Right lobe of liver (tissue), 6 donors: ENCODE measurements around the gene HSPB6. TPM values are rescaled to one million over a fixed set of nuclear protein-coding genes. Genes with fewer than 3 reads are reported as not detected.
A peak's percentile ranks its signal among the peaks of the same experiment; 100 is the strongest.

ENCODE experiments used
- ATAC-seq, 4 donors: fragments of 200-7000 bp; cut with Tn5 transposase; one replicate each; pipeline ENCODE4 v1.9.1; 2020; ENCODE audit warnings: mild to moderate bottlenecking in 4 of 4, moderate library complexity in 4 of 4
- DNase-seq, 3 donors: peaks; one replicate each; pipeline ENCODE4 v3.0.0-alpha.2; 2020
- H3K27ac ChIP-seq, 3 donors: fragments of 200-600 bp; one replicate each; pipeline ENCODE4 v1.8.0; 2022
- H3K27me3 ChIP-seq, 2 donors: fragments of 200-600 bp; one replicate each; pipeline ENCODE4 v1.8.0; 2022
- H3K36me3 ChIP-seq, 4 donors: fragments of 200-600 bp; sonication (generic) in 1 of 4; one replicate each; pipeline versions ENCODE4 v1.5.1 to v1.8.0; 2017 to 2022; ENCODE audit warnings: control low read depth in 1 of 4
- H3K4me1 ChIP-seq, 4 donors: fragments of 200-600 bp; sonication (generic) in 1 of 4; one replicate each; pipeline versions ENCODE4 v1.5.1 to v1.8.0; 2017 to 2022; ENCODE audit warnings: control low read depth in 1 of 4
- H3K4me3 ChIP-seq, 3 donors: fragments of 200-600 bp; one replicate each; pipeline ENCODE4 v1.8.0; 2022
- H3K9me3 ChIP-seq, 4 donors: fragments of 200-600 bp; sonication (generic) in 1 of 4; one replicate each; pipeline versions ENCODE4 v1.5.1 to v1.8.0; 2017 to 2022; ENCODE audit warnings: control low read depth in 1 of 4
- POLR2A ChIP-seq: fragments of 450-650 bp; IDR thresholded peaks from one replicate; pipeline ENCODE4 v1.6.1; 2017; ENCODE audit warnings: antibody characterized with exemption, mild to moderate bottlenecking
- WGBS: methylation state at CpG from one replicate; pipeline ENCODE4 v1.1.6; 2018; ENCODE audit warnings: low coverage, low lambda C conversion rate; ENCODE audit not compliant: insufficient coverage; ENCODE audit errors: missing lambda C conversion rate; 5-methylcytosine and 5-hydroxymethylcytosine counted together
- intact Hi-C, 2 donors: fragments of 100-400 bp; cut with DNase I; formaldehyde crosslinking; loops; one replicate each; pipeline versions ENCODE4 v1.11.2 to v1.14.1; 2022
- total RNA-seq, 6 experiments: library from RNA; depleted of rRNA in 2 of 6; stranded (reverse); fragments of >200 nt in 2 of 6; fragmentation: NEBNext Ultra II Directional in 3 of 6; extraction: Animal tissue kit (Norgen Biotek cat#: 25700) in 3 of 6; gene quantifications; one replicate each; pipeline versions ENCODE4 v1.1.0 to v1.2.4, GENCODE V29; 2016 to 2023
- TF ChIP-seq, protein P1 (sequence below), 4 donors: fragments of 200-600 bp in 3 of 4; fragments of 450-650 bp in 1 of 4; IDR thresholded peaks; one replicate each; pipeline versions ENCODE4 v1.5.1 to v1.8.0; 2016 to 2022; ENCODE audit warnings: antibody characterized with exemption in 4 of 4, mild to moderate bottlenecking in 2 of 4
- donor health status: DM: no; HTN: yes; CAD: no.
- donor health status: DM: no; HTN: no; CAD: no.
- donor health status: DM: no; HTN: no; CAD: no.
- donor health status: DM: no; HTN: yes; CAD: no.
- donor health status: DM: no; HTN: yes; CAD: no.

HSPB6 gene
- total RNA-seq, 6 experiments from 2014 or later = 2.6 to 6.0 (median 4.5) TPM

DNA sequence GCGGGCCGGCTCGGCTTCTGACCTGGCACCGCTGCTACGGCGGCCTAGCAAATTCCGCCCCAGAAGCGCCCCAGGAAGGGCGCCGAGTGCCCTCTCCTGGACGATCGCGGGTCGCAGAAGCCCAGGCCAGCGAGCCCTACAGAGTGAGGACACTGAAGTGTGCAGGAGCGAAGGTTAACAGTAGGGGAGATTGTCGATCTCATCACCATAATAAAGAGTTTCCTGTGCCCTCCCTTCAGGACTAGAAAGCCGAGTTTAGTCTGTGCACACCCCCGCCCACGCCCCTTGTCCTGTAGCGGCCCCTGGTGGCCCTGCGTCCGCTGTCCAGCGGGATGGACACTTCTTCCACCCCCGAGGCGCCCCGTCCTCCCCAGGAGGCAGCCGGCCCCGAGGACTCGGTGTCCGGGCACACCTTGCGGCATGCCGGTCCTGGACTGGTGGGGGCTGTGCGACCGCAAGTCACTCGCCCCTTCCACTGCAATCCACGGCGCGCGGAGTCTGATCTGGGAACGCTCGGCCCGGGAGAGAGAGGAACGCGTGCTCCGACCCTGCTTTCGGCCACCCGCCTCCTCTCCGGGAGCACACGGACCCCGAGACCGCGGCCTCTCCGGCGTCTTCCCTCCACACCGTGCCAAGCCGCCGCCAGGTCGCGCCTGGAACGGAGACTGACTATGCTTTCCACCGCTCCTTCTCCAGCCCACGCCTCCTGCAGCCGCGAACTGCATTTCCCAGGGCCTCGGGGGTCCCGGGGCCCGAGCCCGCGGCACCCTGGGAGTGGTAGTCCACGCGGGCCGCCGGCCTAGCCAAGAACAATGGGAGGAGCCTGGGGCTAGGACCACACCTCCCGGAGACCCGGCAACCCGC is 39.8 kb downstream of the HSPB6 start:
- DNase-seq = peak; percentile 97 to 98 (median 97)
- H3K4me1 ChIP-seq = peaks cover 0 to 21% (median 6%) of the 10 kb centered on the region in 4 donors
- peaks cover 0 to 7% (median under 1%) of the 10 kb centered on the region in 4 donors for H3K36me3 ChIP-seq
- WGBS = 0% methylated on average over 18 of the region's 77 CpGs
- TF ChIP-seq, protein P1, sequence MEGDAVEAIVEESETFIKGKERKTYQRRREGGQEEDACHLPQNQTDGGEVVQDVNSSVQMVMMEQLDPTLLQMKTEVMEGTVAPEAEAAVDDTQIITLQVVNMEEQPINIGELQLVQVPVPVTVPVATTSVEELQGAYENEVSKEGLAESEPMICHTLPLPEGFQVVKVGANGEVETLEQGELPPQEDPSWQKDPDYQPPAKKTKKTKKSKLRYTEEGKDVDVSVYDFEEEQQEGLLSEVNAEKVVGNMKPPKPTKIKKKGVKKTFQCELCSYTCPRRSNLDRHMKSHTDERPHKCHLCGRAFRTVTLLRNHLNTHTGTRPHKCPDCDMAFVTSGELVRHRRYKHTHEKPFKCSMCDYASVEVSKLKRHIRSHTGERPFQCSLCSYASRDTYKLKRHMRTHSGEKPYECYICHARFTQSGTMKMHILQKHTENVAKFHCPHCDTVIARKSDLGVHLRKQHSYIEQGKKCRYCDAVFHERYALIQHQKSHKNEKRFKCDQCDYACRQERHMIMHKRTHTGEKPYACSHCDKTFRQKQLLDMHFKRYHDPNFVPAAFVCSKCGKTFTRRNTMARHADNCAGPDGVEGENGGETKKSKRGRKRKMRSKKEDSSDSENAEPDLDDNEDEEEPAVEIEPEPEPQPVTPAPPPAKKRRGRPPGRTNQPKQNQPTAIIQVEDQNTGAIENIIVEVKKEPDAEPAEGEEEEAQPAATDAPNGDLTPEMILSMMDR (IDR thresholded peaks at IDR 0.05) = peak; percentile 83 to 94 (median 92)
- TF ChIP-seq POLR2A = no peak
- peak overlapping the region; percentile 88 to 95 (median 92) for H3K4me3 ChIP-seq
- peak; percentile 85 to 91 (median 88) for ATAC-seq
- H3K27me3 ChIP-seq = no peaks in the 10 kb centered on the region
- intact Hi-C loops = no loop called here
- peak overlapping the region; percentile 72 to 91 (median 88) for H3K27ac ChIP-seq
- H3K9me3 ChIP-seq = no peaks in the 10 kb centered on the region

DNA sequence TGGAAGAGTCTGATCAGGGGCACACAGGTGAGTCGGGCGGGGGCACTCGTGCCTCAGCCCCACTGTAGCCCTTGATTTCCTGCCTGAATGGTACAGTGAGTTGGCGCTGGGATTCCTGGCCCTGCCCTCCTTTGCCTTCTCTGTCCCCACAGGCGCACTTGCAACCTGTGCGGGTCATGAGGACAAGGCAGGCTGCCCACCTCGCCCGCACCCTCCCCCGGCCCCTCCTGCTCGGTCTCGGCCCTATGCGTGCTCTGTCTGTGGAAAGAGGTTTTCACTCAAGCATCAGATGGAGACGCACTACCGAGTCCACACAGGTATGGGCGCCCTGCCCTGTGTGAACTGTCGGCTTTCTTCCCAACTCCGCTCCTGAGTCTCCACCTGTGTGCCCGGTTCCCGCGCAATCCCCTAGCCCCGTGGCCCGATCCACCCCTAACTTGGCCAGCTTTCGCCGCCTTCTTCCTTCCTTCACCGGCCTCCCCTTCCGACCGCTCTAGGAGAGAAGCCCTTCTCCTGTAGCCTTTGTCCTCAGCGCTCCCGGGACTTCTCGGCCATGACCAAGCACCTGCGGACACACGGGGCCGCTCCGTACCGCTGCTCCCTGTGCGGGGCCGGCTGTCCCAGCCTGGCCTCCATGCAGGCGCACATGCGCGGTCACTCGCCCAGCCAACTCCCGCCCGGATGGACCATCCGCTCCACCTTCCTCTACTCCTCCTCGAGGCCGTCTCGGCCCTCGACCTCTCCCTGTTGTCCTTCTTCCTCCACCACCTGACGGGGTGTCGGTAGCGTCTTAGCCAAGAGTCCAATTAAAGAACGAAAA is 40.6 kb downstream of the HSPB6 start:
- no peaks in the 10 kb centered on the region for H3K36me3 ChIP-seq
- H3K27me3 ChIP-seq = no peaks in the 10 kb centered on the region
- TF ChIP-seq POLR2A = no peak
- TF ChIP-seq, protein P1 (IDR thresholded peaks at IDR 0.05) = no peak
- peaks cover 0 to 21% (median 6%) of the 10 kb centered on the region in 4 donors for H3K4me1 ChIP-seq
- WGBS = under 1% methylated on average over 40 of the region's 52 CpGs
- peak overlapping the region; percentile 72 to 91 (median 88) for H3K27ac ChIP-seq
- DNase-seq (peak; percentile 80 to 84 (median 81)), ATAC-seq (peak; percentile 45 to 61 (median 50))
- peak overlapping the region; percentile 88 to 95 (median 92) for H3K4me3 ChIP-seq
- intact Hi-C loops = no loop called here
- no peaks in the 10 kb centered on the region for H3K9me3 ChIP-seq

DNA sequence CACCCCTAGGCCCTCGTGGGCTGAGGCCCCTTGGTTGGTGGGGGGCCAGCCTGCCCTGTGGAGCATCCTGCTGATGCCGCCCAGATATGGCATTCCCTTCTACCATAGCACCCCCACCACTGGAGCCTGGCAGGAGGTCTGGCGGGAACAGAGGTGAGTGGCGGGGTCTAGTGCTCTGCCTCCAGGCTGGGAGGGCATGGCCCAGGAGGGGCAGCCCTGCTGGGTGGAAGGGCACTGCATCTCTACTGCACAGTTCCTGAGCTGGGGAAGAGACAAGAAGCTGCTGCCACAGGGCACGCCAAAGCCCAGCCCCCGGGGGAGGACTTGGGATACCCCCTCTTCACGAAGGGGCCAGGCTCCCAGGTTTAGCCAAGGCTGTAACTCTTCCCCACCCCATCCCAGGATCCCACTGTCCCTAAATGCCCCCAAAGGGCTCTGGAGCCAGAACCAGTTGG is 41.4 kb downstream of the HSPB6 start:
- Histone ChIP-seq H3K27ac (no peak overlapping the region), H3K36me3 (no peaks in the 10 kb centered on the region), H3K4me1 (peaks cover 0 to 21% (median 6%) of the 10 kb centered on the region in 4 donors), H3K9me3 (no peaks in the 10 kb centered on the region), H3K27me3 (no peaks in the 10 kb centered on the region), H3K4me3 (no peak overlapping the region)
- WGBS = 40% methylated on average over 1 of the region's 7 CpGs
- intact Hi-C loops = no loop called here
- TF ChIP-seq, protein P1 (IDR thresholded peaks at IDR 0.05) = no peak
- no peak for TF ChIP-seq POLR2A
- DNase-seq = peak in 1 of 3 donors; percentile 21
- no peak for ATAC-seq

DNA sequence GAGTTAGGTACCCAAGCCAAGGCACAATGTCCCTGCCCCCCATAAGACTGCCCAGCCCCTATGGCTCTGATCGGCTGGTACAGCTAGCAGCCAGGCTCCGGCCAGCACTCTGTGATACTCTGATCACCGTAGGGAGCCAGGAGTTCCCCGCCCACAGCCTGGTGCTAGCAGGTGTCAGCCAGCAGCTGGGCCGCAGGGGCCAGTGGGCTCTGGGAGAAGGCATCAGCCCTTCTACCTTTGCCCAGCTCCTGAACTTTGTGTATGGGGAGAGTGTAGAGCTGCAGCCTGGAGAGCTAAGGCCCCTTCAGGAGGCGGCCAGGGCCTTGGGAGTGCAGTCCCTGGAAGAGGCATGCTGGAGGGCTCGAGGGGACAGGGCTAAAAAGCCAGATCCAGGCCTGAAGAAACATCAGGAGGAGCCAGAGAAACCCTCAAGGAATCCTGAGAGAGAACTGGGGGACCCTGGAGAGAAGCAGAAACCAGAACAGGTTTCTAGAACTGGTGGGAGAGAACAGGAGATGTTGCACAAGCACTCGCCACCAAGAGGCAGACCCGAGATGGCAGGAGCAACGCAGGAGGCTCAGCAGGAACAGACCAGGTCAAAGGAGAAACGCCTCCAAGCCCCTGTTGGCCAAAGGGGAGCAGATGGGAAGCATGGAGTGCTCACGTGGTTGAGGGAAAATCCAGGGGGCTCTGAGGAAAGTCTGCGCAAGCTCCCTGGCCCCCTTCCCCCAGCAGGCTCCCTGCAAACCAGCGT is 42.1 kb downstream of the HSPB6 start:
- no peak for DNase-seq
- no peak overlapping the region for H3K4me3 ChIP-seq
- no peaks in the 10 kb centered on the region for H3K9me3 ChIP-seq
- H3K27me3 ChIP-seq = no peaks in the 10 kb centered on the region
- intact Hi-C loops = no loop called here
- 32% methylated on average over 3 of the region's 14 CpGs for WGBS
- no peaks in the 10 kb centered on the region for H3K36me3 ChIP-seq
- no peak for ATAC-seq
- no peak for TF ChIP-seq POLR2A
- TF ChIP-seq, protein P1 (IDR thresholded peaks at IDR 0.05) = no peak
- no peak overlapping the region for H3K27ac ChIP-seq
- H3K4me1 ChIP-seq = peaks cover 0 to 17% (median 6%) of the 10 kb centered on the region in 4 donors
